H9 (cell line): ENCODE data around the gene DNLZ. TPM values are rescaled to one million over a fixed set of nuclear protein-coding genes. Genes with fewer than 3 reads are reported as not detected.

ENCODE experiments used
- DNase-seq: peaks from one replicate; pipeline ENCODE4 v3.0.0-alpha.2; 2017
- H2AFZ ChIP-seq: one replicate; pipeline ENCODE4 v1.6.1; 2013; ENCODE audit warnings: mild to moderate bottlenecking, low read length, control low read depth, moderate library complexity
- H2AK5ac ChIP-seq: 2 replicates; pipeline ENCODE4 v1.6.1; 2013; ENCODE audit warnings: low read length, control low read depth, mixed read lengths; ENCODE audit not compliant: insufficient read length
- H2BK120ac ChIP-seq: one replicate; pipeline ENCODE4 v1.6.1; 2013; ENCODE audit warnings: low read depth, mild to moderate bottlenecking, low read length, control low read depth, inconsistent platforms; ENCODE audit not compliant: poor library complexity, severe bottlenecking
- H2BK12ac ChIP-seq: 2 replicates; pipeline ENCODE4 v1.6.1; 2013; ENCODE audit warnings: low read length, control low read depth, mixed read lengths, low read depth; ENCODE audit not compliant: insufficient read length
- H2BK15ac ChIP-seq: 2 replicates; pipeline ENCODE4 v1.6.1; 2013; ENCODE audit warnings: low read depth, low read length, control low read depth
- H2BK20ac ChIP-seq: one replicate; pipeline ENCODE4 v1.6.1; 2013; ENCODE audit warnings: low read depth, mild to moderate bottlenecking, low read length, control low read depth, inconsistent platforms; ENCODE audit not compliant: poor library complexity, severe bottlenecking
- H2BK5ac ChIP-seq: 2 replicates; pipeline ENCODE4 v1.6.1; 2013; ENCODE audit warnings: low read length, control low read depth, mixed read lengths; ENCODE audit not compliant: insufficient read length
- H3K14ac ChIP-seq: 2 replicates; pipeline ENCODE4 v1.6.1; 2013; ENCODE audit warnings: low read length, control low read depth; ENCODE audit not compliant: insufficient read depth
- H3K18ac ChIP-seq: 2 replicates; pipeline ENCODE4 v1.6.1; 2013; ENCODE audit warnings: low read depth, mild to moderate bottlenecking, mixed read lengths, low read length, control low read depth; ENCODE audit not compliant: insufficient read length
- H3K23ac ChIP-seq: 2 replicates; pipeline ENCODE4 v1.6.1; 2013; ENCODE audit warnings: low read length, control low read depth, mixed read lengths, low read depth; ENCODE audit not compliant: insufficient read length
- H3K23me2 ChIP-seq: 2 replicates; pipeline ENCODE4 v1.6.1; 2013; ENCODE audit warnings: low read depth, mild to moderate bottlenecking, mixed read lengths, low read length, control low read depth; ENCODE audit not compliant: insufficient read length, poor library complexity, severe bottlenecking
- H3K27ac ChIP-seq: 2 replicates; pipeline ENCODE4 v1.5.1; 2013; ENCODE audit warnings: low read length, control low read depth, mixed read lengths, low read depth; ENCODE audit not compliant: insufficient read length
- H3K27me3 ChIP-seq: 2 replicates; pipeline ENCODE4 v1.6.1; 2013; ENCODE audit warnings: low read length, control low read depth, inconsistent platforms; ENCODE audit not compliant: insufficient read depth
- H3K4ac ChIP-seq: 2 replicates; pipeline ENCODE4 v1.6.1; 2013; ENCODE audit warnings: low read depth, mild to moderate bottlenecking, control low read depth, inconsistent platforms, low read length, moderate library complexity
- H3K4me1 ChIP-seq: 2 replicates; pipeline ENCODE4 v1.6.1; 2013; ENCODE audit warnings: low read length, control low read depth, inconsistent platforms; ENCODE audit not compliant: insufficient read depth
- H3K4me2 ChIP-seq: 2 replicates; pipeline ENCODE4 v1.6.1; 2013; ENCODE audit warnings: low read length, control low read depth, mixed read lengths; ENCODE audit not compliant: insufficient read length, insufficient read depth
- H3K56ac ChIP-seq: 2 replicates; pipeline ENCODE4 v1.6.1; 2013; ENCODE audit warnings: low read depth, mild to moderate bottlenecking, mixed read lengths, low read length, control low read depth; ENCODE audit not compliant: insufficient read length
- H3K79me1 ChIP-seq: 2 replicates; pipeline ENCODE4 v1.6.1; 2013; ENCODE audit warnings: low read depth, mild to moderate bottlenecking, moderate library complexity, low read length, control low read depth, inconsistent platforms; ENCODE audit not compliant: insufficient read depth, poor library complexity, severe bottlenecking
- H3K79me2 ChIP-seq: 2 replicates; pipeline ENCODE4 v1.6.1; 2013; ENCODE audit warnings: low read length, control low read depth, inconsistent platforms; ENCODE audit not compliant: insufficient read depth
- H3K9ac ChIP-seq: 2 replicates; pipeline ENCODE4 v1.6.1; 2013; ENCODE audit warnings: low read length, control low read depth, mixed read lengths; ENCODE audit not compliant: insufficient read length; ENCODE audit errors: extremely low read depth
- H3K9me3 ChIP-seq: one replicate; pipeline ENCODE4 v1.6.1; 2013; ENCODE audit warnings: low read depth, low read length, inconsistent platforms; ENCODE audit not compliant: control insufficient read depth
- H3T11ph ChIP-seq: one replicate; pipeline ENCODE4 v1.6.1; 2013; ENCODE audit warnings: mild to moderate bottlenecking, low read length, control low read depth, inconsistent platforms
- H4K20me1 ChIP-seq: one replicate; pipeline ENCODE4 v1.6.1; 2013; ENCODE audit not compliant: control insufficient read depth, insufficient read length, insufficient read depth
- H4K5ac ChIP-seq: 2 replicates; pipeline ENCODE4 v1.6.1; 2013; ENCODE audit warnings: low read depth, mild to moderate bottlenecking, mixed read lengths, low read length, control low read depth; ENCODE audit not compliant: insufficient read length
- H4K8ac ChIP-seq: replicated peaks from 2 replicates; pipeline ENCODE4 v1.6.1; 2013; ENCODE audit warnings: low read length, control low read depth, mixed read lengths, low read depth; ENCODE audit not compliant: insufficient read length
- H4K91ac ChIP-seq: 2 replicates; pipeline ENCODE4 v1.6.1; 2013; ENCODE audit warnings: low read depth, mild to moderate bottlenecking, moderate library complexity, mixed read lengths, low read length, control low read depth; ENCODE audit not compliant: insufficient read length
- H3K27ac Mint-ChIP-seq, 3 experiments: 2 replicates in 2 of 3; 3 replicates in 1 of 3; pipeline ENCODE4 v1.8.0; 2020 to 2021; ENCODE audit warnings: mixed read lengths in 3 of 3, mild to moderate bottlenecking in 1 of 3, moderate library complexity in 1 of 3
- H3K27me3 Mint-ChIP-seq: 2 replicates; pipeline ENCODE4 v1.8.0; 2021; ENCODE audit warnings: low read depth, mild to moderate bottlenecking, moderate library complexity, mixed read lengths
- H3K36me3 Mint-ChIP-seq, 3 experiments: 2 replicates in 2 of 3; 3 replicates in 1 of 3; pipeline ENCODE4 v1.8.0; 2020 to 2021; ENCODE audit warnings: low read depth in 3 of 3, mixed read lengths in 3 of 3; ENCODE audit not compliant: insufficient read depth in 1 of 3
- H3K4me1 Mint-ChIP-seq, 2 experiments: 2 replicates each; pipeline ENCODE4 v1.8.0; 2020; ENCODE audit warnings: mixed read lengths in 2 of 2
- H3K4me3 Mint-ChIP-seq, 2 experiments: 2 replicates in 1 of 2; 3 replicates in 1 of 2; pipeline ENCODE4 v1.8.0; 2020 to 2021; ENCODE audit warnings: mild to moderate bottlenecking in 2 of 2, mixed read lengths in 2 of 2, moderate library complexity in 1 of 2
- H3K9me3 Mint-ChIP-seq, 2 experiments: 2 replicates in 1 of 2; 3 replicates in 1 of 2; pipeline ENCODE4 v1.8.0; 2020; ENCODE audit warnings: mild to moderate bottlenecking in 2 of 2, mixed read lengths in 2 of 2, moderate library complexity in 1 of 2
- WGBS: extraction: QIAGEN DNeasy Blood & Tissue Kit; methylation state at CpG from one replicate; pipeline ENCODE4 v1.1.7; 2013; ENCODE audit warnings: missing lambda C conversion rate, low lambda C conversion rate, mixed read lengths; ENCODE audit not compliant: insufficient read length; ENCODE audit errors: extremely low coverage; 5-methylcytosine and 5-hydroxymethylcytosine counted together
- total RNA-seq: library from RNA; stranded (reverse); gene quantifications from 2 replicates; pipeline ENCODE4 v1.2.1, GENCODE V29; 2021
- TF ChIP-seq, protein P1 (sequence below): fragments of 200-600 bp; sonication (generic); conservative IDR thresholded peaks from 3 replicates; pipeline ENCODE4 v1.8.0; 2021; ENCODE audit warnings: antibody characterized with exemption, mild to moderate bottlenecking

Gene DNLZ
- total RNA-seq, 1 experiment from 2014 or later: 24.8 TPM

DNA sequence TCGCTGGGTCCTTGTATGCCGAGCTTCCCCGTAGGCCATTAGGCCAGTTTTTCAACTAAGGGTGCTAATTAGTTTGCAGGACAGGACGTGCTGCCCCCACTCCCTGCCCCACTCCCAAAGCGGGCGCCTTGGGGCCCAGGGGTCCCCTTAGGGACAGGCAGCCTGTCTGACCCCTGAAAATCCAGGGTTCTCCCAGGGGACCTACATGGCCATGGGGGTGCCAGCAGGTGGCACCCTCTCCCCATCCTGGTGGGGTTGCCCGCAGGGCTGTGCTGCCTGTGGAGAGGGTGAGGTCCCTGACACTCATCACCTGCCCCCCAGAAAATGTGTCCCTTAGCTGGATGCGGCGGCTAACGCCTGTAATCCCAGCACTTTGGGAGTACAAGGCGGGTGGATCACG, 51.1 kb downstream of the DNLZ start:
- H3K56ac ChIP-seq: no peak overlapping the region
- H2BK120ac ChIP-seq: no peak overlapping the region
- H2BK12ac ChIP-seq: no peak overlapping the region
- H4K20me1 ChIP-seq: no peaks in the 10 kb centered on the region
- WGBS: no CpG with 5 or more reads among the region's 12 CpGs
- Mint-ChIP-seq H3K36me3 (peaks cover 6 to 19% (median 7%) of the 10 kb centered on the region in 3 experiments; a peak in 6 of 7 replicates), H3K4me3 (no peak overlapping the region), H3K27me3 (peaks cover 5% of the 10 kb centered on the region; the same call in 1 of the 2 replicates), H3K27ac (no peak overlapping the region), H3K4me1 (no peaks in the 10 kb centered on the region), H3K9me3 (peaks cover 13 to 15% of the 10 kb centered on the region in 2 experiments)
- H3K14ac ChIP-seq: no peak overlapping the region
- H3K4ac ChIP-seq: no peak overlapping the region
- no peaks in the 10 kb centered on the region for H3K23me2 ChIP-seq
- no peak overlapping the region for H2AFZ ChIP-seq
- no peak overlapping the region for H2BK15ac ChIP-seq
- H3K18ac ChIP-seq: no peak overlapping the region
- H3K9ac ChIP-seq: no peak overlapping the region
- H2BK5ac ChIP-seq: no peak overlapping the region
- no peaks in the 10 kb centered on the region for H3K27me3 ChIP-seq
- H4K8ac ChIP-seq: no peak overlapping the region
- no peak overlapping the region for H2BK20ac ChIP-seq
- H2AK5ac ChIP-seq: no peak overlapping the region
- no peak overlapping the region for H3T11ph ChIP-seq
- no peak for DNase-seq
- no peak overlapping the region for H4K91ac ChIP-seq
- H3K23ac ChIP-seq: no peak overlapping the region
- H4K5ac ChIP-seq: no peak overlapping the region
- no peaks in the 10 kb centered on the region for H3K79me2 ChIP-seq
- no peaks in the 10 kb centered on the region for H3K79me1 ChIP-seq
- H3K27ac ChIP-seq: no peak overlapping the region
- TF ChIP-seq, protein P1, sequence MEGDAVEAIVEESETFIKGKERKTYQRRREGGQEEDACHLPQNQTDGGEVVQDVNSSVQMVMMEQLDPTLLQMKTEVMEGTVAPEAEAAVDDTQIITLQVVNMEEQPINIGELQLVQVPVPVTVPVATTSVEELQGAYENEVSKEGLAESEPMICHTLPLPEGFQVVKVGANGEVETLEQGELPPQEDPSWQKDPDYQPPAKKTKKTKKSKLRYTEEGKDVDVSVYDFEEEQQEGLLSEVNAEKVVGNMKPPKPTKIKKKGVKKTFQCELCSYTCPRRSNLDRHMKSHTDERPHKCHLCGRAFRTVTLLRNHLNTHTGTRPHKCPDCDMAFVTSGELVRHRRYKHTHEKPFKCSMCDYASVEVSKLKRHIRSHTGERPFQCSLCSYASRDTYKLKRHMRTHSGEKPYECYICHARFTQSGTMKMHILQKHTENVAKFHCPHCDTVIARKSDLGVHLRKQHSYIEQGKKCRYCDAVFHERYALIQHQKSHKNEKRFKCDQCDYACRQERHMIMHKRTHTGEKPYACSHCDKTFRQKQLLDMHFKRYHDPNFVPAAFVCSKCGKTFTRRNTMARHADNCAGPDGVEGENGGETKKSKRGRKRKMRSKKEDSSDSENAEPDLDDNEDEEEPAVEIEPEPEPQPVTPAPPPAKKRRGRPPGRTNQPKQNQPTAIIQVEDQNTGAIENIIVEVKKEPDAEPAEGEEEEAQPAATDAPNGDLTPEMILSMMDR: peak; percentile 61
- no peaks in the 10 kb centered on the region for H3K9me3 ChIP-seq
- H3K4me1 ChIP-seq: no peaks in the 10 kb centered on the region
- no peak overlapping the region for H3K4me2 ChIP-seq
